Sigmoid colon (tissue), 4 donors: Measurements from ENCODE around the gene LCP2.

Experiments used
- EP300 ChIP-seq, 4 donors: sonication (generic); formaldehyde crosslinking; IDR thresholded peaks; one replicate each; pipeline ENCODE4 v1.6.1; 2017; ENCODE audit warnings: antibody characterized with exemption in 4 of 4
- POLR2A ChIP-seq, 2 donors: fragments of 450-650 bp; IDR thresholded peaks; one replicate each; pipeline ENCODE4 v1.6.1; 2016; ENCODE audit warnings: antibody characterized with exemption in 2 of 2, mild to moderate bottlenecking in 2 of 2, moderate library complexity in 2 of 2
- POLR2AphosphoS5 ChIP-seq, 4 donors: sonication (generic); formaldehyde crosslinking; IDR thresholded peaks; one replicate each; pipeline ENCODE4 v1.6.1; 2017; ENCODE audit warnings: antibody characterized with exemption in 4 of 4
- TF ChIP-seq, protein P1 (sequence below), 4 experiments: fragments of 450-650 bp in 3 of 4; fragments of 200-600 bp in 1 of 4; IDR thresholded peaks; one replicate each; pipeline ENCODE4 v1.5.1; 2016 to 2019; ENCODE audit warnings: antibody characterized with exemption in 4 of 4, mild to moderate bottlenecking in 3 of 4, moderate library complexity in 2 of 4

DNA sequence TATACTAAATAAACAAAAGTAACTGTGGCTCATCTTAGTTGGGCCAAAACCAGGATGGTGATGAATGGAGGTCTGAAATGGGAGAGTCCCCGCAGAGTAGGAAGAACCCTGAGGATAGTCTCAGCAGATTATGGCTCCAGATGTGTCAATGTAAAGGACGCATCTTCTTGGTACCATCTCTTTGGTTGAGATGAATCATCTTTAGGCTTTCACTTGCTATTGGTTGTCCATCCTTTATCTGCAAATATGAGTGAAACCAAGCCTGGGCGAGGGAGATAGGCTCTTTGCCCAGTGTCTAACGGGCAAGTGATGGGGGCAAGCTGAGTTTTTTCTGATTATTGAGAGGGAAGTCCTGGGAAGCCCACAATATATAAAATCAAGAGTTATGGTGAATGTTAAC lies 19.4 kb upstream of the LCP2 start:
- TF ChIP-seq POLR2A (IDR thresholded peaks at IDR 0.05) (no peak), POLR2AphosphoS5 (IDR thresholded peaks at IDR 0.05) (no peak), EP300 (IDR thresholded peaks at IDR 0.05) (no peak)
- TF ChIP-seq, protein P1, sequence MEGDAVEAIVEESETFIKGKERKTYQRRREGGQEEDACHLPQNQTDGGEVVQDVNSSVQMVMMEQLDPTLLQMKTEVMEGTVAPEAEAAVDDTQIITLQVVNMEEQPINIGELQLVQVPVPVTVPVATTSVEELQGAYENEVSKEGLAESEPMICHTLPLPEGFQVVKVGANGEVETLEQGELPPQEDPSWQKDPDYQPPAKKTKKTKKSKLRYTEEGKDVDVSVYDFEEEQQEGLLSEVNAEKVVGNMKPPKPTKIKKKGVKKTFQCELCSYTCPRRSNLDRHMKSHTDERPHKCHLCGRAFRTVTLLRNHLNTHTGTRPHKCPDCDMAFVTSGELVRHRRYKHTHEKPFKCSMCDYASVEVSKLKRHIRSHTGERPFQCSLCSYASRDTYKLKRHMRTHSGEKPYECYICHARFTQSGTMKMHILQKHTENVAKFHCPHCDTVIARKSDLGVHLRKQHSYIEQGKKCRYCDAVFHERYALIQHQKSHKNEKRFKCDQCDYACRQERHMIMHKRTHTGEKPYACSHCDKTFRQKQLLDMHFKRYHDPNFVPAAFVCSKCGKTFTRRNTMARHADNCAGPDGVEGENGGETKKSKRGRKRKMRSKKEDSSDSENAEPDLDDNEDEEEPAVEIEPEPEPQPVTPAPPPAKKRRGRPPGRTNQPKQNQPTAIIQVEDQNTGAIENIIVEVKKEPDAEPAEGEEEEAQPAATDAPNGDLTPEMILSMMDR (IDR thresholded peaks at IDR 0.05), result no peak
